ENCODE results near the gene DDAH1.
"Not testable (repeated sequence)": the region's sequence is repeated elsewhere in the genome, so short reads cannot be mapped to it uniquely, and the experiment has no call there.

Gene DDAH1

GRCh38 chr1:85465099-85465785 lies at the start of gene DDAH1:
DDAH1 (minus strand) TSS chr1:85465159; CDS start chr1:85465045, 114 bp downstream.
- peak within 1 kb of the TSS; percentile 84 for H3K27ac ChIP-seq
- TF ChIP-seq CTCF (conservative IDR thresholded peaks at IDR 0.05) (no peak), ZFX (IDR thresholded peaks at IDR 0.05) (0 out of 2 replicates have a peak, but pooled peaks have one; percentile 32)

- not testable (repeated sequence) for H3K27ac ChIP-seq
Measured at GRCh38 chr1:85513998-85514397, 49.0 kb upstream of the DDAH1 start.

- H3K27ac ChIP-seq: no peak overlapping the region
- no peak for TF ChIP-seq ZFX (IDR thresholded peaks at IDR 0.05)
Measured at GRCh38 chr1:85504417-85504816, 39.5 kb upstream of the DDAH1 start.

GRCh38 chr1:85502625-85503083 lies 37.7 kb upstream of the DDAH1 start:
- TF ChIP-seq ZFX (IDR thresholded peaks at IDR 0.05) (no peak), CTCF (conservative IDR thresholded peaks at IDR 0.05) (peak; percentile 75)
- no peak overlapping the region for H3K27ac ChIP-seq

GRCh38 chr1:85502171-85502570 lies 37.2 kb upstream of the DDAH1 start:
- H3K27ac ChIP-seq: no peak overlapping the region
- no peak for TF ChIP-seq ZFX (IDR thresholded peaks at IDR 0.05)
- TF ChIP-seq CTCF (conservative IDR thresholded peaks at IDR 0.05): no peak

GRCh38 chr1:85501355-85501898 lies 36.5 kb upstream of the DDAH1 start:
- no peak for TF ChIP-seq CTCF (conservative IDR thresholded peaks at IDR 0.05)
- TF ChIP-seq ZFX (IDR thresholded peaks at IDR 0.05): no peak
- H3K27ac ChIP-seq: no peak overlapping the region

- no peak overlapping the region for H3K27ac ChIP-seq
- TF ChIP-seq CTCF (conservative IDR thresholded peaks at IDR 0.05): no peak
- no peak for TF ChIP-seq ZFX (IDR thresholded peaks at IDR 0.05)
Measured at GRCh38 chr1:85496941-85497582, 32.1 kb upstream of the DDAH1 start.

GRCh38 chr1:85495556-85495955 lies 30.6 kb upstream of the DDAH1 start:
- H3K27ac ChIP-seq: no peak overlapping the region

More at GRCh38 chr1:85495556-85495955, 30.6 kb upstream of the DDAH1 start:
- no peak for TF ChIP-seq CTCF (conservative IDR thresholded peaks at IDR 0.05)
- no peak for TF ChIP-seq ZFX (IDR thresholded peaks at IDR 0.05)
